K562 (cell line): ENCODE measurements around the gene PCID2. TPM values are rescaled to one million over a fixed set of nuclear protein-coding genes. Genes with fewer than 3 reads are reported as not detected.

Source experiments
- BHLHE40 ChIP-seq: IDR thresholded peaks from 2 replicates; pipeline ENCODE4 v1.6.1; 2011; ENCODE audit warnings: low read length, improper control_type of control experiment
- CCNT2 ChIP-seq: IDR thresholded peaks from 2 replicates; pipeline ENCODE4 v1.6.1; 2011; ENCODE audit warnings: borderline replicate concordance, low read depth, mild to moderate bottlenecking, moderate library complexity, mixed read lengths, low read length; ENCODE audit not compliant: insufficient read length; ENCODE audit errors: extremely low read depth
- DPF2 ChIP-seq: fragments of 450-650 bp; IDR thresholded peaks from 2 replicates; pipeline ENCODE4 v1.6.1; 2016
- FOXJ2 ChIP-seq: fragments of 200-800 bp; sonication (Bioruptor generic); IDR thresholded peaks from 2 replicates; pipeline ENCODE4 v1.6.1; 2016; ENCODE audit warnings: missing genetic modification characterization, missing compliant biosample characterization
- NCOA1 ChIP-seq: fragments of 450-650 bp; IDR thresholded peaks from 2 replicates; pipeline ENCODE4 v1.6.1; 2016; ENCODE audit warnings: low read depth
- POLR2A ChIP-seq: fragments of 450-650 bp; conservative IDR thresholded peaks from 2 replicates; pipeline ENCODE4 v1.6.1; 2016
- RFX7 ChIP-seq: fragments of 250-450 bp; sonication (Bioruptor Pico); IDR thresholded peaks from 2 replicates; pipeline ENCODE4 v1.5.1; 2021; ENCODE audit warnings: mild to moderate bottlenecking
- SMARCE1 ChIP-seq: fragments of 450-650 bp; IDR thresholded peaks from 2 replicates; pipeline ENCODE4 v1.7.1; 2016; ENCODE audit warnings: mild to moderate bottlenecking
- THRB ChIP-seq: fragments of 450-650 bp; formaldehyde crosslinking; conservative IDR thresholded peaks from 2 replicates; pipeline ENCODE4 v1.4.0; 2022; ENCODE audit warnings: mild to moderate bottlenecking, missing genetic modification characterization
- ZBTB33 ChIP-seq: sonication (generic); formaldehyde crosslinking; IDR thresholded peaks from 2 replicates; pipeline ENCODE4 v1.8.1; 2023; ENCODE audit warnings: mild to moderate bottlenecking, missing genetic modification reagents
- ZNF766 ChIP-seq: fragments of 200-800 bp; sonication (Bioruptor generic); conservative IDR thresholded peaks from 2 replicates; pipeline ENCODE4 v1.6.1; 2016; ENCODE audit warnings: missing genetic modification characterization, missing compliant biosample characterization
- polyA plus RNA-seq, 8 experiments: library from polyadenylated mRNA; depleted of rRNA in 4 of 8; stranded (reverse) in 5 of 8; unstranded in 3 of 8; fragments of >200 nt; fragmentation: Nextera tagmentation in 2 of 8; fragmentation: Illumina TruSeq in 1 of 8; extraction: Ambion mirVana in 2 of 8; extraction: Trizol in 1 of 8; gene quantifications; 2 replicates each; pipeline versions ENCODE4 v1.2.1 to v1.2.3, GENCODE V29; 2011 to 2014; ENCODE audit warnings: inconsistent platforms in 1 of 8, missing spikeins in 1 of 8
- total RNA-seq, 7 experiments: library from RNA; depleted of rRNA in 6 of 7; stranded (reverse); fragments of >200 nt in 6 of 7; fragmentation: Illumina TruSeq in 2 of 7; extraction: Trizol in 2 of 7; gene quantifications; 2 replicates each; pipeline versions ENCODE4 v1.2.1 to v1.2.3, GENCODE V29; 2011 to 2021; ENCODE audit warnings: low replicate concordance in 1 of 7
- TF ChIP-seq, protein P1 (sequence below): fragments of 200-800 bp; sonication (Bioruptor generic); IDR thresholded peaks from 2 replicates; pipeline ENCODE4 v1.6.1; 2016; ENCODE audit warnings: missing genetic modification characterization, missing compliant biosample characterization
- TF ChIP-seq, protein P2 (sequence below): fragments of 250-450 bp; sonication (Bioruptor Pico); IDR thresholded peaks from 2 replicates; pipeline ENCODE4 v1.8.0; 2022; ENCODE audit warnings: inconsistent platforms, mild to moderate bottlenecking, moderate library complexity, borderline replicate concordance
- TF ChIP-seq, protein P3 (sequence below): fragments of 450-650 bp; IDR thresholded peaks from 2 replicates; pipeline ENCODE4 v1.6.1; 2016
- TF ChIP-seq, protein P4 (sequence below): sonication (generic); IDR thresholded peaks from 2 replicates; pipeline ENCODE4 v1.6.1; 2016

The PCID2 gene
- total and polyA plus RNA-seq, 9 of the 15 experiments (the other 6 are each of a cell fraction or from before 2014, with no cell fraction given): 39.6 to 117 (median 59.6) TPM

GRCh38 chr13:113187263-113187669 lies 21.2 kb downstream of the PCID2 start (continued):
- TF ChIP-seq, protein P1, sequence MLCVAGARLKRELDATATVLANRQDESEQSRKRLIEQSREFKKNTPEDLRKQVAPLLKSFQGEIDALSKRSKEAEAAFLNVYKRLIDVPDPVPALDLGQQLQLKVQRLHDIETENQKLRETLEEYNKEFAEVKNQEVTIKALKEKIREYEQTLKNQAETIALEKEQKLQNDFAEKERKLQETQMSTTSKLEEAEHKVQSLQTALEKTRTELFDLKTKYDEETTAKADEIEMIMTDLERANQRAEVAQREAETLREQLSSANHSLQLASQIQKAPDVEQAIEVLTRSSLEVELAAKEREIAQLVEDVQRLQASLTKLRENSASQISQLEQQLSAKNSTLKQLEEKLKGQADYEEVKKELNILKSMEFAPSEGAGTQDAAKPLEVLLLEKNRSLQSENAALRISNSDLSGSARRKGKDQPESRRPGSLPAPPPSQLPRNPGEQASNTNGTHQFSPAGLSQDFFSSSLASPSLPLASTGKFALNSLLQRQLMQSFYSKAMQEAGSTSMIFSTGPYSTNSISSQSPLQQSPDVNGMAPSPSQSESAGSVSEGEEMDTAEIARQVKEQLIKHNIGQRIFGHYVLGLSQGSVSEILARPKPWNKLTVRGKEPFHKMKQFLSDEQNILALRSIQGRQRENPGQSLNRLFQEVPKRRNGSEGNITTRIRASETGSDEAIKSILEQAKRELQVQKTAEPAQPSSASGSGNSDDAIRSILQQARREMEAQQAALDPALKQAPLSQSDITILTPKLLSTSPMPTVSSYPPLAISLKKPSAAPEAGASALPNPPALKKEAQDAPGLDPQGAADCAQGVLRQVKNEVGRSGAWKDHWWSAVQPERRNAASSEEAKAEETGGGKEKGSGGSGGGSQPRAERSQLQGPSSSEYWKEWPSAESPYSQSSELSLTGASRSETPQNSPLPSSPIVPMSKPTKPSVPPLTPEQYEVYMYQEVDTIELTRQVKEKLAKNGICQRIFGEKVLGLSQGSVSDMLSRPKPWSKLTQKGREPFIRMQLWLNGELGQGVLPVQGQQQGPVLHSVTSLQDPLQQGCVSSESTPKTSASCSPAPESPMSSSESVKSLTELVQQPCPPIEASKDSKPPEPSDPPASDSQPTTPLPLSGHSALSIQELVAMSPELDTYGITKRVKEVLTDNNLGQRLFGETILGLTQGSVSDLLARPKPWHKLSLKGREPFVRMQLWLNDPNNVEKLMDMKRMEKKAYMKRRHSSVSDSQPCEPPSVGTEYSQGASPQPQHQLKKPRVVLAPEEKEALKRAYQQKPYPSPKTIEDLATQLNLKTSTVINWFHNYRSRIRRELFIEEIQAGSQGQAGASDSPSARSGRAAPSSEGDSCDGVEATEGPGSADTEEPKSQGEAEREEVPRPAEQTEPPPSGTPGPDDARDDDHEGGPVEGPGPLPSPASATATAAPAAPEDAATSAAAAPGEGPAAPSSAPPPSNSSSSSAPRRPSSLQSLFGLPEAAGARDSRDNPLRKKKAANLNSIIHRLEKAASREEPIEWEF (CRISPR knock-in tag): no peak
- TF ChIP-seq RFX7 (CRISPR knock-in tag) (no peak), FOXJ2 (no peak), BHLHE40 (no peak), NCOA1 (no peak), THRB (CRISPR knock-in tag) (no peak), CCNT2 (no peak), DPF2 (peak; percentile 67; the same call in 1 of the 2 replicates), SMARCE1 (peak; percentile 57; the same call in 1 of the 2 replicates), ZNF766 (CRISPR knock-in tag) (no peak), ZBTB33 (CRISPR knock-in tag) (0 out of 2 replicates have a peak, but pooled peaks have one; percentile 14), POLR2A (0 out of 2 replicates have a peak, but pooled peaks have one; percentile 29)
- TF ChIP-seq, protein P2, sequence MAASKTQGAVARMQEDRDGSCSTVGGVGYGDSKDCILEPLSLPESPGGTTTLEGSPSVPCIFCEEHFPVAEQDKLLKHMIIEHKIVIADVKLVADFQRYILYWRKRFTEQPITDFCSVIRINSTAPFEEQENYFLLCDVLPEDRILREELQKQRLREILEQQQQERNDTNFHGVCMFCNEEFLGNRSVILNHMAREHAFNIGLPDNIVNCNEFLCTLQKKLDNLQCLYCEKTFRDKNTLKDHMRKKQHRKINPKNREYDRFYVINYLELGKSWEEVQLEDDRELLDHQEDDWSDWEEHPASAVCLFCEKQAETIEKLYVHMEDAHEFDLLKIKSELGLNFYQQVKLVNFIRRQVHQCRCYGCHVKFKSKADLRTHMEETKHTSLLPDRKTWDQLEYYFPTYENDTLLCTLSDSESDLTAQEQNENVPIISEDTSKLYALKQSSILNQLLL (CRISPR knock-in tag): no peak
- TF ChIP-seq, protein P3, sequence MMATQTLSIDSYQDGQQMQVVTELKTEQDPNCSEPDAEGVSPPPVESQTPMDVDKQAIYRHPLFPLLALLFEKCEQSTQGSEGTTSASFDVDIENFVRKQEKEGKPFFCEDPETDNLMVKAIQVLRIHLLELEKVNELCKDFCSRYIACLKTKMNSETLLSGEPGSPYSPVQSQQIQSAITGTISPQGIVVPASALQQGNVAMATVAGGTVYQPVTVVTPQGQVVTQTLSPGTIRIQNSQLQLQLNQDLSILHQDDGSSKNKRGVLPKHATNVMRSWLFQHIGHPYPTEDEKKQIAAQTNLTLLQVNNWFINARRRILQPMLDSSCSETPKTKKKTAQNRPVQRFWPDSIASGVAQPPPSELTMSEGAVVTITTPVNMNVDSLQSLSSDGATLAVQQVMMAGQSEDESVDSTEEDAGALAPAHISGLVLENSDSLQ: peak; percentile 86
- TF ChIP-seq, protein P4, sequence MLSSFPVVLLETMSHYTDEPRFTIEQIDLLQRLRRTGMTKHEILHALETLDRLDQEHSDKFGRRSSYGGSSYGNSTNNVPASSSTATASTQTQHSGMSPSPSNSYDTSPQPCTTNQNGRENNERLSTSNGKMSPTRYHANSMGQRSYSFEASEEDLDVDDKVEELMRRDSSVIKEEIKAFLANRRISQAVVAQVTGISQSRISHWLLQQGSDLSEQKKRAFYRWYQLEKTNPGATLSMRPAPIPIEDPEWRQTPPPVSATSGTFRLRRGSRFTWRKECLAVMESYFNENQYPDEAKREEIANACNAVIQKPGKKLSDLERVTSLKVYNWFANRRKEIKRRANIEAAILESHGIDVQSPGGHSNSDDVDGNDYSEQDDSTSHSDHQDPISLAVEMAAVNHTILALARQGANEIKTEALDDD: peak; percentile 48; the same call in 1 of the 2 replicates
